ENCODE results near the gene OSM.

Gene OSM

GRCh38 chr22:30261134-30261533, 5.5 kb downstream of the OSM start:
- DNase-seq = no peak

- no peak for DNase-seq
Measured at GRCh38 chr22:30260682-30261081, 6.0 kb downstream of the OSM start.

GRCh38 chr22:30260276-30260675, 6.4 kb downstream of the OSM start:
- DNase-seq = no peak

DNA sequence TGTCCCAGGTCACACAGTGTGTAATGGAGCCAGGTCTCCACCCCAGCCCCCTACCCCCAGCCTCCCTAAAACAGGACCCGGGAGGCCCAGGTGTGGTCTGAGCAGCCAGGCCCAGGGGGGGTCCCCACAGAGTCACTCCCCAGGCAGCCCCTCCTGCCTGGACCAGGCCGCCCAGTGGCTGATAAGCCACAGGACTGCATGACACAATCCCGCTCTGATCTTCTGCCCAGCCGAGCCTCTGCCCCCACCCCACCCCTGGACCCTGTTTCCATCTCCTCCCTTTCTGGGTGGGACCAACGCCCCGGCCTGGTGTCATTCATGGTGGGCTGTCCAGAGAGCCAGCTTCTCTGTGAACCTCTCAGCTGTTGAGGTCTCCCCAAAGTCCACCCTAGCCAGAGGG, 12.3 kb downstream of the OSM start:
- DNase-seq = no peak

DNA sequence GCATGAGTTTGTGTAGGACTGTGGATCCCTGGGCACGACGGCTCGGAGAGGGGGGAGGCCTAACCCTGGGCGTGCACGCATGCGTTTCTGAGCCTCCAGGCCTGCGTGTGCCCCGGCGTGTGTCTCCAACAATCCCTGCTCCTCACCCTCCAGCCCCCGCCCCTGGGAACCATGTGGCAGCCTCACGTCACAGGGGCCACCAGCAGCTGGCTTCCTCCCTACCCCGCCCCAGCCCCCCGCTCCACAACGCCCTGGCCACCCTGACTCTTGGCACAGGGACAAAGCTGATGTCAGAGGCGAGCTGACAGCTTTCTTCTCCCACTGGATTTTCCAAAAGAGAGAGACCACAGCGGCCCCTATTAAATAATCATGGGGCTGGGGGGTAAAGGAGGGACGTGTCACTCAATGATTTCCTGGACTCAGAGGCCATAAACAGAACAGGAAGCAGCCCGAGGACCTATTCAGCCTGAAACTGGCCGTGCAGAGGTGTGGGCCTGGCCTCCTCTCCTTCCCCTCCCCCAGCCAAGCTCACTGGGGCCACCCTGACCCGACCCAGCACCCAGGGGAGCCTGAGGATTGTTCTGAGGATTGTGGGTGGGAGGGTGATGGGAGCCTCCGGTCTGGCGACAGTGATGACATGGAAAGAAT, 13.3 kb downstream of the OSM start:
- no peak for DNase-seq

DNA sequence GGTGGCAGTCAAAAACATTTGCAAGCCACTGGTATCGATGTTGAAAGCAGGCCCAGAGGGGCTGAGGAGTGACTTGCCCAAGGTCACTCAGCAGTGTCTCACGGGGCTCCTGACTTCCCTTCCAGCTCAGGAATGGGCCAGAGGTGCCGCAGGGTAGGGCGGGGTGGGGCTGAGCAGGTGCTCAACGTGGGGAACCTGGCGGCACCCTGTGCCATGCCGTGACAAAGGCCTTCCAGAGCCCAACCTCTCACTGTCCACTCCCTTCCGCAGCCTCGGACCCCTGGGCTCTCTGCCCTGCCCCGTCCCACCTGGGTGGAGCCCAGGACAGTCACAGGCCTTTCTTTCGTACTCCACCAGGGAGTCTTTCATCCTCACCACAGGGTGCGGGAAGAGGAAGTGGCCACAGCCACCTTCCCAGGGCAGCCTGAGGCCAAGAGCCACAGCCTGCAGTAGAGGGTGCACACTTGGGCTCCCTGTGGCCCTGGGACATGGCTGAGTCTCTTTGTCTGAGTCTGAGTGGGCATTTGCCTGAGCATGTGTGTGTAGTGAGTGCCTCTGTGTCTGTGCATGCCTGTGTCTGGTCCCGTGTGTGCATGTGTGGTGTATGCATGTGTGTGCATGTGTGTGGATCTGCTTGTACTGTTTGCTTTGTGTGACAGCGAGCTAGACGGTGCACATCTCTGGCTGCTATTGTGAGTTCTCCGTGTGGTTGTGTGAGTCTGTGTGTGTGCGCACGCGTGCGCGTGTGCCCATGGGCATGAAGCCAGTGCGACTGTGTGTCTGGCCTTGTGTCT, 14.0 kb downstream of the OSM start:
- DNase-seq = no peak

- no peak for DNase-seq
Measured at GRCh38 chr22:30251711-30252110, 14.9 kb downstream of the OSM start.

- no peak for DNase-seq
Measured at GRCh38 chr22:30250661-30251267, 15.9 kb downstream of the OSM start.

DNA sequence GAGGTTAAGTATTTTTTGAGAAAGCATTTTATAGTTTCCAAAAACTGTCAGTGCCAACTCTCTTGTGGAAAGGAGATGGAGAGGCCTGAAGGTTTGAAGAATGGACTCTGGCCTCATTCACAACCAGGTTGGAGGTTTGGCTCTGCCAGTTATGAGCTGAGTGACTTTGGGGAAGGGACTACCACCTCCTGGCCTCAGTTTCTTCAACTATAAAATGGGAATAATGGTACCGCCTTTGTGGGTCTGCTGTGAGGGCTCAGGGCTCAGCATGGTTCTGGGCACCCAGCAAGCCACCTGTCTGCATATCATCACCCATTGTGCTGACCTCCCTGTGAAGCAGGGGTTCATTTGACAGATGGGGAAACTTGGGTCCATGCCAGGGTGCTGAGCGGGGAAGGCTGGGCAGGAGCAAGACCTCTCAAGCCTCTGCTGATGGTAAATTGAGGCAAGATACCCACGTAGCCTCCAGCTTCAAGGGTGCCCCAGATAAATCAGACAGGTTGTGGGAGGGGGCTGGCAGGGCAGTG, 16.5 kb downstream of the OSM start:
- no peak for DNase-seq

- DNase-seq = no peak
Measured at GRCh38 chr22:30249049-30250038, 17.3 kb downstream of the OSM start.

- no peak for DNase-seq
Measured at GRCh38 chr22:30248484-30248883, 18.2 kb downstream of the OSM start.

DNA sequence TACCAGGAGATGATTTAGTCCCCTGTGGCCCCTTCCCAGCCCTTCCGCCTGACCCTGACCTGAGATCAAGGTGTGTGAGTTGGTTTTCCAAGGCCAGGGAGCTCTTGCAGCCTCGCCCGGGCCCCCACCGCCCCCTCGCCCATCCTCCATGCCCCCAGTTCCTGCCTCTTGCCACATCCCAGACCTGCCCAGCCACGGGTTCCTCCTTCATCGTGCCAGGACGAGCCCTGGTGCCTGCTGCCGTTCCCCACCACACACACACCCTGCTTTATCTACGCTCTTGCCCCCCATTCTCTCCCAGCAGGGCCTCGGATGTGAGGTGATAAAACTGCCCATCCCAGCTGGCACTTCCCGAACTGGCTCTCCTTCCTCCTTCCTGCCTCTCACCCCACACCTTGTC, 18.7 kb downstream of the OSM start:
- no peak for DNase-seq

GRCh38 chr22:30247561-30247960, 19.1 kb downstream of the OSM start:
- no peak for DNase-seq

GRCh38 chr22:30246814-30247376, 19.8 kb downstream of the OSM start:
- DNase-seq = no peak

DNA sequence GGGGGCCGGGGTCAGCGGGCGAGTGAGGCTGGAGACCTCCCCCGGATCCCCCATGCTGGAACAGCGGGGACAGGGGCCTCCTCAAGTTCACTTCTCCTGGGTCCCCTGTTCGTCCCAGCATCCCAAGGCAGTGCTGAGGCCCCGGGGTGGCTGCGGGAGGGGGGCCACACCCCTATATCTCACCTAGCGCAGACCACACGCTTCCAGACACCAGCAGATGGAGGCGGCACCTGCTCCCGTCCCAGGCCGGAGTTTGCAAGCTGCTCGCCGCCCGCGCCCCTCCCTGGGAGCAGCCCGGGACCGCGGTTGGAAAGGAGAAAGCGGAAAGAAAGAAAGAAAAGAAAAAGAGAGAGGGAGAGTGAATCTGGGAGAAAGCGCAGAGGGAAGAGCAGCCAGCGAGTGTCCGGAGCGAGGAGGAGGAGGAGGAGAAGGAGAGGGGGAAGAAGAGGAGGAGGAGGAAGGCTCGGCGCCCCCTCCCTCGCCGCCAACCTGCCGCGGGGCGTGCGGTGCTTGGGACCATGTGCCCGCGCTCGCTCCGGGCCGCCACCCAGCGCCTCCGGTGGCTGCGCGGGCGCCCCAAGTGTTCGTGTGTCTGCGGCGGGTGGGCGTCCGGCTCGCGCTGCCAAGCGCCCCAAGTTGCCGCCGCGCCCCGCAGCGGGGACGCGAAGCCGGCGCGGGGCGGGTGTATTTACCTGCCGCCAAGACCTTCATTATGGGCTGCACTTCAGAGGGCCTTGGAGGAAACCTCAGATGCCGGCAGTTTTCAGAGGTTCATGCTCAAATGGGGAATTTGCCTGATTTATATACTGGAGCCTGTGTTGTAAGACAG, 20.5 kb downstream of the OSM start, which contains the start of gene LIF:
Gene LIF (minus strand): TSS at position 775 of the 829 bp plus-strand sequence. CDS start 64 bp downstream, at position 711.
- no peak for DNase-seq

GRCh38 chr22:30245181-30245984, 21.3 kb downstream of the OSM start:
- DNase-seq = no peak

- no peak for DNase-seq
Measured at GRCh38 chr22:30244641-30245040, 22.0 kb downstream of the OSM start.

DNA sequence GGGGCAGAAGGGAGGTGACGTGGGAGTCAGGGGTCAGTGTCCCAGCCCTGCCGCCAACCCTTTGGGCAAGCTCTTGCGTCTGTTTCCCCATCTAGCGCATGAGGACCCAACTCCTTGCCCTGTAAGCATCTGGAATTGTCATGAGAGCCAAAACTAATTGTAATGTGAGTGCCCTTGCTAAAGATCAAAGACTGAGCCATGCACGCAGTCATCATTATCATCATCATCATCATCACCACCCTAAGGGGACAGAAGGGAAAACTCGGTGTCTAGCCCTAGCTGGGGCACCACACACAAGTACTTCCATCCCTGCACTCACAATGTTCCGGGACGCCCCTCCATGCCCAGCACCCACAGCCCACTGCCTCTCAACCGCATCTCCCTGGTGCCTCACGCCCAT, 22.6 kb downstream of the OSM start:
- no peak for DNase-seq

DNA sequence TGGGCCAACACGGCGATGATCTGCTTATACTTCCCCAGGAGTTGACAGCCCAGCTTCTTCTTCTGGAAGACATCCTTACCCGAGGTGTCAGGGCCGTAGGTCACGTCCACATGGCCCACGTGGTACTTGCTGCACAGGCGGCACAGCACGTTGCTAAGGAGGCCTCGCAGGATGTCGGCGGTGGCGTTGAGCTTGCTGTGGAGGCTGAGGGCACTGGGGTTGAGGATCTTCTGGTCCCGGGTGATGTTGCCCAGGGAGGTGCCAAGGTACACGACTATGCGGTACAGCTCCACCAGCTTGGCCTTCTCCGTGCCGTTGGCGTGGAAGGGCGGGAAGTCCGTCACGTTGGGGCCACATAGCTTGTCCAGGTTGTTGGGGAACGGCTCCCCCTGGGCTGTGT, 23.0 kb downstream of the OSM start:
- no peak for DNase-seq
